ENCODE results near the gene PCDHA3.
"Not testable (repeated sequence)": the region's sequence is repeated elsewhere in the genome, so short reads cannot be mapped to it uniquely, and the experiment has no call there.

Gene PCDHA3

GRCh38 chr5:140800816-140801493 is at the start of gene PCDHA3:
PCDHA3 (plus strand) TSS chr5:140801057.
- Histone ChIP-seq H3K27me3 (ENCODE audit: insufficient read depth, low read length) (no peaks in the 10 kb centered on the region), H3K4me3 (ENCODE audit: low read length) (no peak within 1 kb of the TSS)

GRCh38 chr5:140753561-140753960 is 47.3 kb upstream of the PCDHA3 start:
- H3K4me3 ChIP-seq (ENCODE audit: low read length) = no peak overlapping the region
- H2AFZ ChIP-seq (ENCODE audit: low read depth, low read length) = no peak overlapping the region
- no peaks in the 10 kb centered on the region for H3K4me1 ChIP-seq (ENCODE audit: insufficient read depth, low read length)
- no peaks in the 10 kb centered on the region for H3K36me3 ChIP-seq (ENCODE audit: insufficient read depth, low read length)
- H3K27me3 ChIP-seq (ENCODE audit: insufficient read depth, low read length) = no peaks in the 10 kb centered on the region
- H3K9me3 ChIP-seq (ENCODE audit: low read length) = peaks cover 10% of the 10 kb centered on the region

More at GRCh38 chr5:140800816-140801493, at the start of gene PCDHA3:
- peaks cover 4% of the 10 kb centered on the region for H3K36me3 ChIP-seq (ENCODE audit: insufficient read depth, low read length)
- no peaks in the 10 kb centered on the region for H3K4me1 ChIP-seq (ENCODE audit: insufficient read depth, low read length)
- peaks cover 36% of the 10 kb centered on the region for H3K9me3 ChIP-seq (ENCODE audit: low read length)
- no peak within 1 kb of the TSS for H2AFZ ChIP-seq (ENCODE audit: low read depth, low read length)

- H3K27me3 ChIP-seq (ENCODE audit: insufficient read depth, low read length) = no peaks in the 10 kb centered on the region
- H3K36me3 ChIP-seq (ENCODE audit: insufficient read depth, low read length) = no peaks in the 10 kb centered on the region
- no peak overlapping the region for H3K4me3 ChIP-seq (ENCODE audit: low read length)
- H2AFZ ChIP-seq (ENCODE audit: low read depth, low read length) = no peak overlapping the region
- no peaks in the 10 kb centered on the region for H3K4me1 ChIP-seq (ENCODE audit: insufficient read depth, low read length)
- H3K9me3 ChIP-seq (ENCODE audit: low read length) = peaks cover 14% of the 10 kb centered on the region
Measured at GRCh38 chr5:140764177-140764973, 36.5 kb upstream of the PCDHA3 start.

GRCh38 chr5:140767444-140767843 is 33.4 kb upstream of the PCDHA3 start:
- Histone ChIP-seq H3K36me3 (ENCODE audit: insufficient read depth, low read length) (no peaks in the 10 kb centered on the region), H3K4me1 (ENCODE audit: insufficient read depth, low read length) (no peaks in the 10 kb centered on the region), H2AFZ (ENCODE audit: low read depth, low read length) (no peak overlapping the region), H3K4me3 (ENCODE audit: low read length) (no peak overlapping the region), H3K27me3 (ENCODE audit: insufficient read depth, low read length) (no peaks in the 10 kb centered on the region), H3K9me3 (ENCODE audit: low read length) (peaks cover 12% of the 10 kb centered on the region)

- Histone ChIP-seq H2AFZ (ENCODE audit: low read depth, low read length) (no peak overlapping the region), H3K27me3 (ENCODE audit: insufficient read depth, low read length) (no peaks in the 10 kb centered on the region), H3K36me3 (ENCODE audit: insufficient read depth, low read length) (no peaks in the 10 kb centered on the region), H3K9me3 (ENCODE audit: low read length) (peaks cover 11% of the 10 kb centered on the region), H3K4me1 (ENCODE audit: insufficient read depth, low read length) (no peaks in the 10 kb centered on the region), H3K4me3 (ENCODE audit: low read length) (no peak overlapping the region)
Measured at GRCh38 chr5:140780512-140780911, 20.3 kb upstream of the PCDHA3 start.

GRCh38 chr5:140785905-140786686 is 14.8 kb upstream of the PCDHA3 start, which contains the start of gene PCDHA1:
PCDHA1 (plus strand) TSS chr5:140786140.
- no peaks in the 10 kb centered on the region for H3K4me1 ChIP-seq (ENCODE audit: insufficient read depth, low read length)
- no peaks in the 10 kb centered on the region for H3K36me3 ChIP-seq (ENCODE audit: insufficient read depth, low read length)
- no peak within 1 kb of the TSS for H3K4me3 ChIP-seq (ENCODE audit: low read length)
- peaks cover 30% of the 10 kb centered on the region for H3K9me3 ChIP-seq (ENCODE audit: low read length)
- H2AFZ ChIP-seq (ENCODE audit: low read depth, low read length) = no peak within 1 kb of the TSS
- no peaks in the 10 kb centered on the region for H3K27me3 ChIP-seq (ENCODE audit: insufficient read depth, low read length)

GRCh38 chr5:140787422-140787821 is 13.4 kb upstream of the PCDHA3 start:
- H3K9me3 ChIP-seq (ENCODE audit: low read length) = peaks cover 30% of the 10 kb centered on the region
- H3K4me3 ChIP-seq (ENCODE audit: low read length); H3K36me3 ChIP-seq (ENCODE audit: insufficient read depth, low read length); H2AFZ ChIP-seq (ENCODE audit: low read depth, low read length); H3K27me3 ChIP-seq (ENCODE audit: insufficient read depth, low read length); H3K4me1 ChIP-seq (ENCODE audit: insufficient read depth, low read length): not testable (repeated sequence)

- H3K9me3 ChIP-seq (ENCODE audit: low read length) = peaks cover 30% of the 10 kb centered on the region
- not testable (repeated sequence) for H3K36me3 ChIP-seq (ENCODE audit: insufficient read depth, low read length); H3K4me1 ChIP-seq (ENCODE audit: insufficient read depth, low read length); H2AFZ ChIP-seq (ENCODE audit: low read depth, low read length); H3K27me3 ChIP-seq (ENCODE audit: insufficient read depth, low read length); H3K4me3 ChIP-seq (ENCODE audit: low read length)
Measured at GRCh38 chr5:140787849-140788504, 12.9 kb upstream of the PCDHA3 start.

- H3K36me3 ChIP-seq (ENCODE audit: insufficient read depth, low read length) = no peaks in the 10 kb centered on the region
- H3K9me3 ChIP-seq (ENCODE audit: low read length) = peaks cover 33% of the 10 kb centered on the region
- H3K27me3 ChIP-seq (ENCODE audit: insufficient read depth, low read length) = no peaks in the 10 kb centered on the region
- no peaks in the 10 kb centered on the region for H3K4me1 ChIP-seq (ENCODE audit: insufficient read depth, low read length)
- no peak overlapping the region for H3K4me3 ChIP-seq (ENCODE audit: low read length)
- H2AFZ ChIP-seq (ENCODE audit: low read depth, low read length) = no peak overlapping the region
Measured at GRCh38 chr5:140791089-140791488, 9.8 kb upstream of the PCDHA3 start.

GRCh38 chr5:140794595-140795258 is 6.1 kb upstream of the PCDHA3 start, which contains the start of gene PCDHA2:
PCDHA2 (plus strand) TSS chr5:140794852.
- no peak within 1 kb of the TSS for H2AFZ ChIP-seq (ENCODE audit: low read depth, low read length)
- no peaks in the 10 kb centered on the region for H3K27me3 ChIP-seq (ENCODE audit: insufficient read depth, low read length)
- peaks cover 20% of the 10 kb centered on the region for H3K9me3 ChIP-seq (ENCODE audit: low read length)
- H3K4me3 ChIP-seq (ENCODE audit: low read length) = peak within 1 kb of the TSS; percentile 30
- H3K4me1 ChIP-seq (ENCODE audit: insufficient read depth, low read length) = no peaks in the 10 kb centered on the region
- no peaks in the 10 kb centered on the region for H3K36me3 ChIP-seq (ENCODE audit: insufficient read depth, low read length)

GRCh38 chr5:140795259-140795641 is 5.6 kb upstream of the PCDHA3 start:
- Histone ChIP-seq H2AFZ (ENCODE audit: low read depth, low read length) (no peak overlapping the region), H3K9me3 (ENCODE audit: low read length) (peaks cover 20% of the 10 kb centered on the region), H3K4me1 (ENCODE audit: insufficient read depth, low read length) (no peaks in the 10 kb centered on the region), H3K36me3 (ENCODE audit: insufficient read depth, low read length) (peaks cover 2% of the 10 kb centered on the region), H3K27me3 (ENCODE audit: insufficient read depth, low read length) (no peaks in the 10 kb centered on the region), H3K4me3 (ENCODE audit: low read length) (no peak overlapping the region)

- H3K4me1 ChIP-seq (ENCODE audit: insufficient read depth, low read length); H2AFZ ChIP-seq (ENCODE audit: low read depth, low read length); H3K4me3 ChIP-seq (ENCODE audit: low read length); H3K27me3 ChIP-seq (ENCODE audit: insufficient read depth, low read length); H3K36me3 ChIP-seq (ENCODE audit: insufficient read depth, low read length): not testable (repeated sequence)
- peaks cover 28% of the 10 kb centered on the region for H3K9me3 ChIP-seq (ENCODE audit: low read length)
Measured at GRCh38 chr5:140796072-140796717, 4.7 kb upstream of the PCDHA3 start.
